ENCODE results near the gene WASF1.

GRCh38 chr6:110211753-110212152 is 32.3 kb upstream of the WASF1 start:
- no peak for TF ChIP-seq KAT7 (CRISPR knock-in tag; IDR thresholded peaks at IDR 0.05; ENCODE audit: borderline replicate concordance)
- no peak for TF ChIP-seq CTCF (IDR thresholded peaks at IDR 0.05)
- TF ChIP-seq ZNF317 (CRISPR knock-in tag; IDR thresholded peaks at IDR 0.05; ENCODE audit: borderline replicate concordance, low read depth), result no peak
- TF ChIP-seq SMAD3 (CRISPR knock-in tag; IDR thresholded peaks at IDR 0.05; ENCODE audit: borderline replicate concordance), result no peak
- TF ChIP-seq ZNF281 (CRISPR knock-in tag; IDR thresholded peaks at IDR 0.05), result no peak
- TF ChIP-seq NR2C2 (CRISPR knock-in tag; IDR thresholded peaks at IDR 0.05), result no peak
- no peak for TF ChIP-seq ELF4 (CRISPR knock-in tag; IDR thresholded peaks at IDR 0.05; ENCODE audit: low read depth)
- no peak for TF ChIP-seq NFYB (CRISPR knock-in tag; conservative IDR thresholded peaks at IDR 0.05; ENCODE audit: low read depth)

Data from WTC11 (cell line).